ENCODE results near the gene RPA3.
A peak's percentile ranks its signal among the peaks of the same experiment; 100 is the strongest.
"Not testable (repeated sequence)": the region's sequence is repeated elsewhere in the genome, so short reads cannot be mapped to it uniquely, and the experiment has no call there.

RPA3 gene

GRCh38 chr7:7688956-7689355 is 29.5 kb downstream of the RPA3 start:
- DNase-seq, result no peak

- DNase-seq, result no peak
These were observed 30.1 kb downstream of the RPA3 start for GRCh38 chr7:7688310-7688709.

DNA sequence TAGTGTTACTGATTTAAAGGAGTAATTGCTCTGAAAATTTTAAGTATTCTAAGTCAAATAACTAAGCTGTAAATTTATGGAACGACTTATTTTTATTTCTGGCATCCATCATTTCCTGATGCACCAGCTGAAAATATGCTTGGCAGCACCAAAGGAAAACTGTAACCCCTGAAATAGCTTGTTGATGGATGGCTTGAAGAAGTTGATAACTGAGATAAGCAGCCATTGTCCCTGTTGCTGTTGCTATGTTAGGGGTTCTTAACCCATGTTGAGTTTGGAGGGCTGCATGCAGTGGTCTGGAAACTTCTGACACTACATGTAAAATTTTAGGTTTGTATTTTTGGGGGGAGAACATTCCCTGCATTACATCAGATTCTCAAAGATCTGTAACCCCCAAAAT is 30.6 kb downstream of the RPA3 start:
- no peak for DNase-seq

DNA sequence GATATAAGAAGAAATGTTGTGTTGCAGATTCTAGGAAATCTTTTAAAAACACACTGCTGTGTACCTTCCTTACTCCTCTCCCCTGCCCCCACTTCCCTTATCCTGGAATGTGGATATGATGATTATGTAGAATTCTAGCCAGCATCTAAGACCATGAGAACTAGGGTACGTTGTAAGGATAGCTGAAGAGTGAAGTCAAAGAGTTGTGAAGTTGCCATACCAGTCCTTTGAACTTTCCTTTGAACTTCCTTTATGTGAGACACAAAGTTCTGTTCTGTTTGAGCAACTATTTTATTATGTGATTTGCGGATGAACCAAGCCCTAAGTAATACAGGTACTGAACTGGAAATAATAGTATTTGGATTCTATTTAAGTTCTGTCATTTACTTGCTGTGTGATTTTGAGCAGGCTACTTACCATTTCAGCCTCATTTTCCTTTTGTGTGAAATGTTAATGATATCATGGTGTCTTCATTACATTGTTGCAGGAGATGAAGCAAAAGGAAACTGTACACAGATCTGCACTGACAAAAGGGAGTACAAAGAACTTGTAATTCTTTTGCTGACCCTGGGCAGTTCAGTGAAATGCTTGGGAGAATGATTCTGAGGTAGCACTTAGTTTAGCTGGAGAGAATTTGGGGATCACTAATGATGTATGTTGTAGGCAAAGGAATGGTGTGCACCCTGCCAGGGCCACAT is 31.4 kb downstream of the RPA3 start:
- DNase-seq, result no peak

- no peak for DNase-seq
These were observed 35.5 kb downstream of the RPA3 start for GRCh38 chr7:7682861-7683260.

- no peak for DNase-seq
These were observed 36.5 kb downstream of the RPA3 start for GRCh38 chr7:7681936-7682329.

DNA sequence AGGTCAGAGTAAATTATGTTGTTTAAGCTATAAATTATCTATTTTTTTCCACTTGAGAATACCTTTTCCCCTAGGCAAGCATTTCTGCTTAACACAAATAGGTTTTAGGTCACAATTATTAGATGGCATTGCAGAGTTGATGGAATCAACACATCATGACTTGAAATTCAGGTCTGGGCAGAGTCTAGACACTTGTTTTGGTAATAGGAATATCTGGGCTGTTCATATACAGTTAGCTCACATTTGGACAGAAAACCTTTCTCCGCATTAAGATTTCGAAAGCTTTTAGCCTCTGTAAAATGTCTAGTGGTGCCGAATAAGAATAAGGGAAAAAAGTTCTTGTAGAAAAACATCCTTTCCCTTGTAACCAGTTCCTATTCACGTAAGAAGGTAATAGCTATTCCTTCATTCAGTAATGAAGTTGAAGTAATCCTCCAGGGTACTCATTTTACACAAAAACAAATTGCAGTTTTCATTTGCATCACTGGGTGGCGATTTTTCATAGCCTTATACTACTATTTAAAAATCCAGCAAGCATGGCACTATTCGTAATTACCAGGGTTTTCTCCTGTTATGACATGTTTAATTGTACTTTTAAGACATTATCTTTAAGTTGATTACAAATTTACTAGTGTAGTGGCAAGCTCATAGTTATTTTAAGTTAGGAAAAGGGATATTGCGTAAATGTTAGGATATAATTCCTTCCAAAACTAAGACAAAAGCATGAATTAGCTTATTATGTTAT is 37.0 kb downstream of the RPA3 start:
- DNase-seq, result peak in 1 of 2 experiments; percentile 58

DNA sequence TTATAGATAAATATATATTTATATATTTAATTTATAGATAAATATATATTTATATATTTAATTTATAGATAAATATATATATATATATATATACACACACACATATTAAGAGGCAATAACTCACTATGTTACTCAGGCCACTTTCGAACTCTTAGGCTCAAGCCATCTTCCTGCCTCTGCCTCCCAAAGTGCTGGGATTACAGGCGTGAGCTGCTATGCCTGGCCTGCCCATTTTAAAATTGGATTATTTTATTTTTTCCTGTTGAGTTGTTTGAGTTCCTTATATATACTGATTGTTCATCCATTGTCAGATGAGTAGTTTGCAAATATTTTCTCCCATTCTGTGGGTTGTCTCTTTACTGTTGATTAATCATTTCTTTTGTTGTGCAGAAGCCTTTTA is 38.8 kb downstream of the RPA3 start:
- DNase-seq, result not testable (repeated sequence)

GRCh38 chr7:7675686-7676085 is 42.7 kb downstream of the RPA3 start:
- DNase-seq, result no peak

DNA sequence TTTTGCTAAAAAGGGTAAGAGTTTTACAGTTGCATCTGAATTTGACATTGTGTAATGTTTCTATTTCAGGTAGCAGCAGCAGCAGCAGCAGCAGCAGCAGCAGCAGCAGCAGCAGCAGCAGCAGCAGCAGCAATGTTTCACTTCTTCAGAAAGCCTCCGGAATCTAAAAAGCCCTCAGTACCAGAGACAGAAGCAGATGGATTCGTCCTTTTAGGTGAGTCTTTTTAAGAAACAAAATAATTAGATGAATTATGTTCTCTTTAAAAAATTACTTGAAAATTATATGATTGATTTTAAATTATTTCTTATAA is 45.2 kb downstream of the RPA3 start:
- no peak for DNase-seq

- no peak for DNase-seq
These were observed 45.7 kb downstream of the RPA3 start for GRCh38 chr7:7672545-7673239.

- no peak for DNase-seq
These were observed 47.0 kb downstream of the RPA3 start for GRCh38 chr7:7671361-7671760.

DNA sequence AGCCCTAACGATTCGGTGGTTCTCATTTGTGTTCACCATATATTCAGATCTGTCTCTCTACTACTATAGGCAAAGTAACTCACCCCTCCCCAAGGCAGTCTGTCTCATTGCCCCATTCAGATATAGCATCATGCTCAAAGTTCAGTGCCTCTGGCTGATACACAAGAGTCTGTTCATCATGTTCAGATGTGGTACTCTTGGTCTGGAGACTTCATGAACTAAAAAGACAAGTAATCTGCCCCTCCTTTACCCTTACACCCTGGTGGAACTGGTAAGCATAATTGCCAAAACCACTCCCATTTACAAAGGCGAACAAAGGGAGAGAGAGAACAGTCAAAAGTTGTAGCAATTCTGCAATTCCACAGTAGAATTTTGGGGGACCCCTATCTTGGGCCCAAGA is 47.9 kb downstream of the RPA3 start:
- DNase-seq, result no peak

GRCh38 chr7:7668706-7669105 is 49.7 kb downstream of the RPA3 start:
- no peak for DNase-seq

GRCh38 chr7:7667187-7667586 is 51.2 kb downstream of the RPA3 start:
- DNase-seq, result no peak

GRCh38 chr7:7665031-7665430 is 53.4 kb downstream of the RPA3 start:
- DNase-seq, result no peak

DNA sequence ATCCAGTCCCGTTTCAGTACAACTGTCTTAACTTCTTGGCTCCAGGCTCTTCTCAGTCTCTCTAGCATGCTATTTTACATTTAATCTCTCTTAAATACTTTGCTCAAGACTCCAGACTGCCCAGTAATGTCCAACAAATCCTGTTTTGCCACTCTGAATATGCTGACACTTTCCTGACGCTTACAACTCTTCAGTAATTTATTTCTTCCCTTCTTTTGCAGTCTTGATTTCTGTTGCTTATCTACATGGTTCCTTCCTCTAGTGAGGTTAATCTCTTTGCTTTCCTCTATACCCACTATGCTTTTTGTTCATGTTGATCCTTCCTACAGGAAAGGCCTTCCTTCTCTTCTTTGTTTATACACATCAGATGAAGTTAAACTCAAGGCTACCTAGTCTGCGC is 54.1 kb downstream of the RPA3 start:
- DNase-seq, result no peak

DNA sequence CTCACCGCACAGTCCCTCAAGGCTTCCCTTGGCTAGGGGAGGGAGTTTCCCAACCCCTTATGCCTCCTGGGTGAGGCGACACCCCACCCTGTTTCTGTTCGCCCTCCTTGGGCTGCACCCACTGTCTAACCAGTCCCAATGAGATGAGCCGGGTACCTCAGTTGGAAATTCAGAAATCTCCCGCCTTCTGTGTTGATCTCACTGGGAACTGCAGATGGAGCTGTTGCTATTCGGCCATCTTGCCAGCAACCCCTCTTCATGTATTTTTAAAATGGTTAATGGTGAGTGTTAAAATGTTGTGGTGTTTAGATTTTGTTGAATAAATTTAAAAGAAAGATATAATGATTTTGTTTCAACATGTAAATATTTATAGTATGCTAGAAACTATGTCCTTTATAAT is 55.9 kb downstream of the RPA3 start:
- no peak for DNase-seq

- DNase-seq, result not testable (repeated sequence)
These were observed 61.9 kb downstream of the RPA3 start for GRCh38 chr7:7656459-7656858.

DNA sequence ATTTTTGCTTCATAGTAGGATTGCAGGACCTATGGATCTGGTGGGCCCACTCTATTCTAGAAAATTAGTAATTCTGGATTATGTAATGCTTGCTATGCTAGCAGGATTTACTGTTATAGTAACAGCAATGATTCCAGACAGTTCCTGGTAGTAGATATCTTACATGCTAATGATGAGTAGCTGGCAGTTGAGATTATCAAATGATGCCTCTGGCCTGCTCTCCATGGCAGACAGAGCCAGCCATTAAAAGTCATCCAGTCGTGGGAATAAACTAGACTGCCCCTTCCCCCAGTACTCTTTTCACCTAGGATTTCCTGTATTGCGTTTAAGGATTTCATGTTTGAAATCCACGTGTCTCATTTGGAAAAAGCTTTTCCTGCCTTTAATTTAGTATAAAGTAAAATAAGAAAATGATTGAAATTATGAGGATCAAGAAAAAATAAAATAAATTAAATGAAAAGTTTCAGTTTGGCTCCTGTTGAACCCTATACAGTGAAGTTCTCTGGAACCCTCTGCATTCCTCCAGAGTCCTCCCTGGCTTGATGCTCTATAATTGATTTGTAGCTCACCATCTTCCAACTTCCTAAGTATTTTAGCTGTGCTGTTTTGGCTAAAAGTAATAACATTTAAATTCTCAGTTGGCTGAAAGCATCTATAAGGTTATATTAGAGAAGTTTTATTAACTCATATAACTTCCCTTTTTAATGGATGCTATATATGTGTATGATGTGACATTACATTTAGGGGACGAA is 63.3 kb downstream of the RPA3 start:
- no peak for DNase-seq

DNA sequence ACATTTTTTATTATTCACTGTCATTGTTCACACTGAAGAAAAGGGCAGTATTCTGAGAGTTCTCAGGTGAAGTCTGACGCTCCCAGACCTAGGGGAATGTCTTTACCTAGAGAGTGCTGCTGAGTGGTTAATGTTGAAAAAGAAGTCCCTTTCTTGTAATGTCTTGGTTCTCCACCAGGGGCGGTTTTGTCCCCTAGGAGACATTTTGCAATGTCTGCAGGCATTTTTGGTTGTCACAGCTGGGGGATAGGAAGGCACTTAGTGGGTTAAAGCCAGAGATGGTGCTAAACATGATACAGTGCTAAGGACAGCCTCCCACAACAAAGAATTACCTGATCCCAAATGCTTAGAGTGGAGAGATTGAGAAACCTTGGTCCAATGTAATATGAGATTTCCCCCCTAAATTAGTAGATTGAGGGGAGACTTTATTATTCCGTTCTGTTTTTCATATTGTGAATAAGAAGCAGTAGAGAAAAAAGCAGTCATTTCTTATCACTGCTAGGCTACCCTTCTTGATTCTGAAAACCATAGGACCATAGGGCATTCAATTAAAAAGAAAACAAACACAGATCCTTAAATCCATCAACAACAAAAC is 64.7 kb downstream of the RPA3 start:
- DNase-seq, result no peak

DNA sequence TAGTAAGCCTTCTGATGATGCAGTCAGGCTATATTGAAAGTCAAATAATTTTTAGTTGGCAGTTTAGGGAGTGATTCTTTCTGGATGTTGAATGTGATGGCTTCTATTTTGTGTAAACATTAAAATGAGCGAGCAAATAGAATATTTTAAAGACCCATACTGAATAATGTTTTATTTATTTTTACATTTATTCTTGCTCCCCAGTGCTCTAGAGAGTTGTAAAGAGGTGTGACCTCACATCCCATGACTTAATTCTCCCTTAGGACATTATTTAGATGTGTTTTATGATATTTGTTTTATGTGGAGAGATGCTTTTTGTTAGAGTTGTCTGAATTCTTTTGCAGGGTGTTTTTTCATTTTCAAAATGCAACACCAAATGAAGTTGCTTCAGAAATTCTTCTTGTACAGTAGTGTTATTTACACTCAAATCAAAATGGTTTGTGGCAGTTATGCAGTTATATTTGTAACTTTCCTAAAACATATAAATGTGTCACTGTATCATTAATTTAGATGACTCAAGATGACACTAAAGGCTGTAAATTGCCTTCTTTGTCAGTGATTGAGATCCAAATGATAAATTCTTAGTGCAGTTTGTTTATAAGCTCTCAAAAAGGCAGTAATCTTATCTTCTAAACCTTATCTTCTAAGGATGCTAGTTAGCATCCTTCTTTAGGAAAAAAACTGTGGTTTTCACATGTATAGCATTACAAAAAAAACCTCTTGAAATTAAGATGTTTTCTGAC is 65.4 kb downstream of the RPA3 start:
- no peak for DNase-seq
